K562 (cell line): ENCODE results near the gene PCDHGA4. TPM values are rescaled to one million over a fixed set of nuclear protein-coding genes. Genes with fewer than 3 reads are reported as not detected.
A peak's percentile ranks its signal among the peaks of the same experiment; 100 is the strongest.

Source experiments
- ATAC-seq: fragments of 200-7000 bp; cut with Tn5 transposase; 3 replicates; pipeline ENCODE4 v1.9.1; 2020; ENCODE audit warnings: moderate library complexity
- BruUV-seq: library from RNA; stranded (reverse); fragments of 400-500 nt; replicated peaks from 2 replicates; lab custom pipeline; 2021; lab: Mats Ljungman, UMichigan
- CTCF ChIA-PET: fragments of 300-600 bp; formaldehyde crosslinking; extraction: SDS; loops from one replicate; lab custom pipeline; 2021; ENCODE audit warnings: low intra/inter-chr PET ratio; lab: Yijun Ruan, JAX
- POLR2A ChIA-PET: fragments of 300-600, 350-650 bp; sonication (Branson Sonifier 250); formaldehyde crosslinking; extraction: SDS; loops from one replicate; lab custom pipeline; 2021; ENCODE audit warnings: antibody characterized with exemption, inconsistent platforms; lab: Yijun Ruan, JAX
- DNase-seq, 4 experiments: peaks; one replicate each; pipeline versions ENCODE4 v3.0.0 to v3.0.0-alpha.2; 2011 to 2018; ENCODE audit warnings: low spot score in 3 of 4, mixed read lengths in 3 of 4; ENCODE audit errors: extremely low read depth in 1 of 4
- FAIRE-seq: peaks from 2 replicates; lab custom pipeline; 2011; peaks lifted over from hg19 to GRCh38; lab: Jason Lieb, UNC
- H2AFZ ChIP-seq: 2 replicates; pipeline ENCODE4 v1.6.0; 2011; ENCODE audit warnings: low read depth, low read length, control low read depth, inconsistent platforms
- H3K27ac ChIP-seq: fragments of 200-600 bp; 3 replicates; pipeline ENCODE4 v1.8.0; 2011; ENCODE audit warnings: low read depth, mild to moderate bottlenecking, control low read depth, inconsistent platforms, low read length, moderate library complexity, mixed read lengths; ENCODE audit errors: extremely low read depth
- H3K27me3 ChIP-seq, 2 experiments: fragments of 300-600 bp in 1 of 2; 2 replicates in 1 of 2; 3 replicates in 1 of 2; pipeline versions ENCODE4 v1.6.0 to v1.8.0; 2011; ENCODE audit warnings: inconsistent platforms in 2 of 2, low read length in 2 of 2, mild to moderate bottlenecking in 1 of 2, mixed read lengths in 1 of 2, moderate library complexity in 1 of 2; ENCODE audit not compliant: control insufficient read depth in 2 of 2, insufficient read depth in 2 of 2
- H3K36me3 ChIP-seq: fragments of 300-600 bp; 3 replicates; pipeline ENCODE4 v1.8.0; 2011; ENCODE audit warnings: mild to moderate bottlenecking, low read length, inconsistent platforms; ENCODE audit not compliant: control insufficient read depth, insufficient read depth
- H3K4me1 ChIP-seq, 2 experiments: fragments of 200-600 bp in 1 of 2; replicated peaks in 1 of 2; 2 replicates in 1 of 2; 3 replicates in 1 of 2; pipeline versions ENCODE4 v1.5.1 to v1.8.0; 2011; ENCODE audit warnings: inconsistent platforms in 2 of 2, low read length in 2 of 2, mild to moderate bottlenecking in 1 of 2, mixed read lengths in 1 of 2, moderate library complexity in 1 of 2; ENCODE audit not compliant: control insufficient read depth in 2 of 2, insufficient read depth in 2 of 2
- H3K4me2 ChIP-seq: 2 replicates; pipeline ENCODE4 v1.6.1; 2011; ENCODE audit warnings: low read length, control low read depth, inconsistent platforms, mixed read lengths; ENCODE audit not compliant: insufficient read depth
- H3K4me3 ChIP-seq: fragments of 200-600 bp; sonication (generic), shearing (Covaris generic); 2 replicates; pipeline ENCODE4 v1.5.1; 2016; ENCODE audit warnings: control low read depth, inconsistent platforms
- H3K79me2 ChIP-seq: fragments of 200-600 bp; 3 replicates; pipeline ENCODE4 v1.8.0; 2011; ENCODE audit warnings: low read length, inconsistent platforms; ENCODE audit not compliant: control insufficient read depth, insufficient read depth
- H3K9ac ChIP-seq, 2 experiments: 2 replicates each; pipeline versions ENCODE4 v1.6.0 to v1.6.1; 2011; ENCODE audit warnings: low read depth in 2 of 2, low read length in 2 of 2, control low read depth in 1 of 2, inconsistent platforms in 1 of 2, mild to moderate bottlenecking in 1 of 2, mixed read lengths in 1 of 2; ENCODE audit not compliant: insufficient read depth in 1 of 2
- H3K9me1 ChIP-seq: one replicate; pipeline ENCODE4 v1.6.0; 2011; ENCODE audit warnings: inconsistent platforms, mild to moderate bottlenecking, low read length, moderate library complexity; ENCODE audit not compliant: control insufficient read depth, insufficient read depth
- H3K9me3 ChIP-seq: replicated peaks from 2 replicates; pipeline ENCODE4 v1.5.1; 2011; ENCODE audit warnings: low read depth, low read length, inconsistent platforms; ENCODE audit not compliant: control insufficient read depth, insufficient read depth
- H4K20me1 ChIP-seq: replicated peaks from 2 replicates; pipeline ENCODE4 v1.6.1; 2011; ENCODE audit warnings: low read length, inconsistent platforms, mixed read lengths; ENCODE audit not compliant: control insufficient read depth, insufficient read depth
- REST ChIP-seq, 2 experiments: fragments of 450-650 bp; formaldehyde crosslinking in 1 of 2; IDR thresholded peaks; 2 replicates each; pipeline versions ENCODE4 v1.4.0 to v1.6.1; 2014 to 2020; ENCODE audit warnings: mild to moderate bottlenecking in 2 of 2, borderline replicate concordance in 1 of 2, low read depth in 1 of 2
- RREB1 ChIP-seq: fragments of 250-450 bp; sonication (Bioruptor Pico); IDR thresholded peaks from 2 replicates; pipeline ENCODE4 v1.4.0; 2020
- UBTF ChIP-seq, 2 experiments: IDR thresholded peaks; 2 replicates each; pipeline ENCODE4 v1.6.1; 2012; ENCODE audit warnings: improper control_type of control experiment in 2 of 2, low read depth in 2 of 2, low read length in 2 of 2, borderline replicate concordance in 1 of 2
- WGBS: fragments of 100-300 bp; shearing (Covaris generic); methylation state at CpG from one replicate; pipeline ENCODE4 v1.1.6; 2016; ENCODE audit warnings: low coverage, mixed read lengths; ENCODE audit not compliant: insufficient coverage; ENCODE audit errors: missing lambda C conversion rate; 5-methylcytosine and 5-hydroxymethylcytosine counted together
- in situ Hi-C: fragments of 300-500 bp; cut with MboI; formaldehyde crosslinking; loops from 4 replicates; pipeline ENCODE4 v1.15.0; 2018; ENCODE audit warnings: inconsistent platforms, mixed read lengths
- intact Hi-C: fragments of 100-400 bp; cut with micrococcal nuclease; formaldehyde crosslinking; loops from 2 replicates; pipeline ENCODE4 v1.14.2; 2022
- polyA plus RNA-seq, 8 experiments: library from polyadenylated mRNA; depleted of rRNA in 4 of 8; stranded (reverse) in 5 of 8; unstranded in 3 of 8; fragments of >200 nt; fragmentation: Nextera tagmentation in 2 of 8; fragmentation: Illumina TruSeq in 1 of 8; extraction: Ambion mirVana in 2 of 8; extraction: Trizol in 1 of 8; gene quantifications; 2 replicates each; pipeline versions ENCODE4 v1.2.1 to v1.2.3, GENCODE V29; 2011 to 2014; ENCODE audit warnings: inconsistent platforms in 1 of 8, missing spikeins in 1 of 8
- total RNA-seq, 7 experiments: library from RNA; depleted of rRNA in 6 of 7; stranded (reverse); fragments of >200 nt in 6 of 7; fragmentation: Illumina TruSeq in 2 of 7; extraction: Trizol in 2 of 7; gene quantifications; 2 replicates each; pipeline versions ENCODE4 v1.2.1 to v1.2.3, GENCODE V29; 2011 to 2021; ENCODE audit warnings: low replicate concordance in 1 of 7

The PCDHGA4 gene
- total and polyA plus RNA-seq, 9 of the 15 experiments (the other 6 are each of a cell fraction or from before 2014, with no cell fraction given): 0.12 to 0.40 (median 0.36) TPM; not detected in 2

GRCh38 chr5:141356950-141357349 is 2.1 kb downstream of the PCDHGA4 start:
- Histone ChIP-seq H3K9me3 (no peaks in the 10 kb centered on the region; the same call in 1 of the 2 replicates), H2AFZ (no peak overlapping the region), H3K4me1 (peaks cover 3 to 12% of the 10 kb centered on the region in 2 experiments; a peak in 3 of 5 replicates), H3K9ac (no peak overlapping the region; a peak in 1 of 4 replicates), H3K27ac (no peak overlapping the region), H3K79me2 (no peaks in the 10 kb centered on the region), H3K27me3 (peaks cover 0 to 18% of the 10 kb centered on the region in 2 experiments; a peak in 2 of 5 replicates), H3K9me1 (no peaks in the 10 kb centered on the region), H3K4me2 (no peak overlapping the region), H3K36me3 (no peaks in the 10 kb centered on the region), H4K20me1 (no peaks in the 10 kb centered on the region), H3K4me3 (no peak overlapping the region)
- peak; percentile 50 for ATAC-seq
- FAIRE-seq: no peak
- POLR2A ChIA-PET: no interaction called here
- no TSS peak for BruUV-seq
- no peak for DNase-seq
- TF ChIP-seq REST (IDR thresholded peaks at IDR 0.05; ENCODE audit: borderline replicate concordance) (peak; percentile 76), REST (CRISPR knock-in tag; IDR thresholded peaks at IDR 0.05; ENCODE audit: low read depth) (0 out of 2 replicates have a peak, but pooled peaks have one; percentile 44), RREB1 (CRISPR knock-in tag) (0 out of 2 replicates have a peak, but pooled peaks have one; percentile 37), UBTF (IDR thresholded peaks at IDR 0.05; ENCODE audit: borderline replicate concordance in 1 of 2, low read depth in 2 of 2, low read length in 2 of 2) (no peak)
- CTCF ChIA-PET: no interaction called here
- WGBS: 7% methylated on average over 19 of the region's 19 CpGs
- in situ Hi-C loops: no loop called here
- intact Hi-C loops: no loop called here
